Breast epithelium (tissue), 4 donors: ENCODE measurements around the gene NABP1. TPM values are rescaled to one million over a fixed set of nuclear protein-coding genes. Genes with fewer than 3 reads are reported as not detected.

Source experiments
- DNase-seq, 2 donors: peaks; one replicate each; pipeline ENCODE4 v3.0.0-alpha.2; 2019; ENCODE audit warnings: low spot score in 2 of 2
- H3K27ac ChIP-seq, 2 donors: fragments of 200-600 bp; sonication (generic) in 1 of 2; one replicate each; pipeline ENCODE4 v1.5.1; 2016 to 2019; ENCODE audit warnings: mild to moderate bottlenecking in 1 of 2
- H3K27me3 ChIP-seq, 2 donors: fragments of 200-600 bp; sonication (generic) in 1 of 2; one replicate each; pipeline versions ENCODE4 v1.5.1 to v1.6.0; 2017 to 2019; ENCODE audit warnings: control low read depth in 1 of 2, mild to moderate bottlenecking in 1 of 2
- H3K36me3 ChIP-seq: fragments of 200-600 bp; one replicate; pipeline ENCODE4 v1.5.1; 2019
- H3K4me1 ChIP-seq, 2 donors: fragments of 200-600 bp; sonication (generic); one replicate each; pipeline ENCODE4 v1.5.1; 2016 to 2019; ENCODE audit warnings: control low read depth in 1 of 2
- H3K4me3 ChIP-seq, 3 donors: fragments of 200-600 bp; sonication (generic); 1 replicate in 2 of 3; 2 replicates in 1 of 3; pipeline ENCODE4 v1.5.1; 2016 to 2019; ENCODE audit warnings: mild to moderate bottlenecking in 3 of 3, moderate library complexity in 2 of 3
- H3K9me3 ChIP-seq, 2 donors: fragments of 200-600 bp; sonication (generic) in 1 of 2; one replicate each; pipeline ENCODE4 v1.5.1; 2016 to 2019; ENCODE audit warnings: control low read depth in 1 of 2
- CTCF ChIP-seq, 3 donors: fragments of 450-650 bp; IDR thresholded peaks; one replicate each; pipeline ENCODE4 v1.5.1; 2016 to 2017; ENCODE audit warnings: antibody characterized with exemption in 3 of 3, mild to moderate bottlenecking in 3 of 3, moderate library complexity in 3 of 3
- POLR2A ChIP-seq: fragments of 450-650 bp; IDR thresholded peaks from one replicate; pipeline ENCODE4 v1.6.1; 2016; ENCODE audit warnings: antibody characterized with exemption, mild to moderate bottlenecking, moderate library complexity
- POLR2AphosphoS5 ChIP-seq, 3 donors: sonication (generic); formaldehyde crosslinking; IDR thresholded peaks; one replicate each; pipeline ENCODE4 v1.6.1; 2017; ENCODE audit warnings: antibody characterized with exemption in 3 of 3
- intact Hi-C: fragments of 100-400 bp; cut with DNase I; formaldehyde crosslinking; loops from one replicate; pipeline ENCODE4 v1.15.1; 2023; ENCODE audit warnings: low total_unique reads
- total RNA-seq, 3 donors: library from RNA; depleted of rRNA; stranded (reverse); fragments of >200 nt; gene quantifications; one replicate each; pipeline ENCODE4 v1.1.0, GENCODE V29; 2016

The NABP1 gene
- total RNA-seq, 3 donors from 2014 or later: 34.4 to 44.9 (median 37.8) TPM

DNA sequence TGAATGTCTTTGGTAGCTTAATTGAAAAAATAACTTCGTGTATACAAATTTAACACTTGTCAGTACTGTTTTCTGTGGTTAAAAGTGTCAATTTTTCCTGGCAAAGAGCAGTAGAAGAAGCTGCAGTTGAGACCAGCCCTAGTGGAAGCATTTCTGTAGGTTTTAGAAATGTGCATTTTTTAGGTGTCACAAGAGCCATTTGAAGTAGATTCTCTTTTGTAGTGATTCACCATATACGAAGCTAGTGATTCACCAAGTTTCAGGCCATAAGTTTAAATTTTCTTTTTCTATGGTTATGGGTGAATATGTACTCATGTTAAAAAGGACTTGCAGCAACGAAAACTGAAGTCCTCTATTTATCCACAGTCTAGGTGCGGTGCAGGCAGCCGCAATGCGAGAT is 4.2 kb downstream of the NABP1 start:
- no peak for DNase-seq
- Histone ChIP-seq H3K9me3 (no peaks in the 10 kb centered on the region), H3K36me3 (no peaks in the 10 kb centered on the region), H3K4me3 (no peak overlapping the region), H3K27ac (no peak overlapping the region), H3K4me1 (no peaks in the 10 kb centered on the region), H3K27me3 (no peaks in the 10 kb centered on the region)
- TF ChIP-seq CTCF (IDR thresholded peaks at IDR 0.05) (no peak), POLR2A (no peak)
- intact Hi-C loops: loop anchor here (10.0 kb wide), 1 partner anchor 117 kb away; no protein-coding TSS in a partner anchor

DNA sequence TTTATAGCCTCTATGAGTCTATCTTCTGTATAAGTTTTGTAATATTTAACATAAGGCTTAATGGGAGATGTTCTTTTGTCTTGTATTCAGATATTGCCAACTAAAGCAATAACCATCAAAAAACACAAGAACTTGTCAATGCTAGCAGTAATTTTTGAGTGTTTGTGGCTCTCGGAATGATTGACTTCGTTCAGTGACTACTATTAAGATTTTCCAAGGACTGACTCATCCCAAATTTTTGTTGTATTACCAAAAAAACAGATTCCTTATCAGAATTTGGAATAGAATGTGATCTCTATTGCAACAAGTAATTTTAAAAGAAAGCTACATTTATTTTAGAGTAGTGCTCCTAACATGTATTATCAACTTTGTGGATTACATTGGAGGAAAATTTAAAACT is 8.1 kb downstream of the NABP1 start:
- no peaks in the 10 kb centered on the region for H3K36me3 ChIP-seq
- no peaks in the 10 kb centered on the region for H3K27me3 ChIP-seq
- H3K4me1 ChIP-seq: no peaks in the 10 kb centered on the region
- intact Hi-C loops: loop anchor here (10.0 kb wide), 1 partner anchor 121 kb away; no protein-coding TSS in a partner anchor
- no peak overlapping the region for H3K27ac ChIP-seq
- H3K4me3 ChIP-seq: no peak overlapping the region
- TF ChIP-seq POLR2AphosphoS5 (IDR thresholded peaks at IDR 0.05) (no peak), POLR2A (no peak), CTCF (IDR thresholded peaks at IDR 0.05) (no peak)
- no peaks in the 10 kb centered on the region for H3K9me3 ChIP-seq
- no peak for DNase-seq

GRCh38 chr2:191686729-191687128 is 8.8 kb downstream of the NABP1 start:
- Histone ChIP-seq H3K4me3 (no peak overlapping the region), H3K4me1 (no peaks in the 10 kb centered on the region), H3K36me3 (no peaks in the 10 kb centered on the region), H3K27ac (no peak overlapping the region), H3K27me3 (no peaks in the 10 kb centered on the region), H3K9me3 (no peaks in the 10 kb centered on the region)
- intact Hi-C loops: loop anchor here (10.0 kb wide), 1 partner anchor 122 kb away; no protein-coding TSS in a partner anchor
- TF ChIP-seq POLR2AphosphoS5 (IDR thresholded peaks at IDR 0.05) (no peak), POLR2A (no peak), CTCF (IDR thresholded peaks at IDR 0.05) (no peak)
- DNase-seq: no peak

DNA sequence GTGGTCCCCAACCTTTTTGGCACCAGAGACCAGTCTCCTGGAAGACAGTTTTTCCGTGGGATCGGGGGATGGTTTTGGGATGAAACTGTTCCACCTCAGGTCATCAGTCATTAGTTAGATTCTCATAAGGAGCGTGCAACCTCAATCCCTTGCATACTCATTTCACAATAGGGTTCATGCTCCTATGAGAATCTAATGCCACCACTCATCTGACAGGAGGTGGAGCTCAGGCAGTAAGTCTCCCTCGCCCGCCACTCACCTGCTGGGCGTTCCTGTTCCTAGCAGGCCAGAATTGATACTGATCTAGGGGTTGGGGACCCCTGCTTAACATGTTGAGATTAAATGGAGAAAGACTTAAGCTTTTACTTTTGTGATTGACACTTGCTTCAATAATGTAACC is 9.9 kb downstream of the NABP1 start:
- no peak overlapping the region for H3K27ac ChIP-seq
- intact Hi-C loops: loop anchor here (10.0 kb wide), 1 partner anchor 123 kb away; no protein-coding TSS in a partner anchor
- no peaks in the 10 kb centered on the region for H3K9me3 ChIP-seq
- no peaks in the 10 kb centered on the region for H3K27me3 ChIP-seq
- H3K4me1 ChIP-seq: no peaks in the 10 kb centered on the region
- TF ChIP-seq POLR2A: no peak
- TF ChIP-seq POLR2AphosphoS5 (IDR thresholded peaks at IDR 0.05): no peak
- TF ChIP-seq CTCF (IDR thresholded peaks at IDR 0.05): no peak
- no peak for DNase-seq
- H3K36me3 ChIP-seq: no peaks in the 10 kb centered on the region
- H3K4me3 ChIP-seq: no peak overlapping the region

GRCh38 chr2:191688934-191689695 is 11.2 kb downstream of the NABP1 start:
- TF ChIP-seq CTCF (IDR thresholded peaks at IDR 0.05): no peak
- TF ChIP-seq POLR2A: no peak
- no peak for TF ChIP-seq POLR2AphosphoS5 (IDR thresholded peaks at IDR 0.05)
- intact Hi-C loops: loop anchor here (10.0 kb wide), 1 partner anchor 124 kb away; no protein-coding TSS in a partner anchor
- Histone ChIP-seq H3K27ac (peak overlapping the region; percentile 1 to 60), H3K36me3 (no peaks in the 10 kb centered on the region), H3K9me3 (no peaks in the 10 kb centered on the region), H3K4me3 (no peak overlapping the region), H3K4me1 (no peaks in the 10 kb centered on the region), H3K27me3 (no peaks in the 10 kb centered on the region)
- no peak for DNase-seq
